Activated naive CD8-positive, alpha-beta T cell treated with anti-CD3 and anti-CD28 coated beads, Interleukin-2, amount 10 ng/mL, durations not matched to agents 7 days and 5 days (primary cell): ENCODE results near the gene POU2AF1. TPM values are rescaled to one million over a fixed set of nuclear protein-coding genes. Genes with fewer than 3 reads are reported as not detected.

Experiments
- ATAC-seq: fragments of 150-1000 bp; cut with Tn5 transposase; one replicate; pipeline ENCODE4 v1.10.0; 2021; ENCODE audit warnings: low read depth, moderate library complexity
- POLR2A ChIA-PET: fragments of 350-600 bp; sonication (Branson Sonifier 250); formaldehyde crosslinking; loops from one replicate; lab custom pipeline; 2021; ENCODE audit warnings: antibody characterized with exemption; lab: Charles Lee
- DNase-seq: peaks from one replicate; pipeline ENCODE4 v3.0.0; 2021
- H3K27ac Mint-ChIP-seq: one replicate; pipeline ENCODE4 v1.8.0; 2022; ENCODE audit warnings: mild to moderate bottlenecking, mixed read lengths
- H3K27me3 Mint-ChIP-seq: one replicate; pipeline ENCODE4 v1.8.0; 2022; ENCODE audit warnings: mild to moderate bottlenecking, moderate library complexity, mixed read lengths
- H3K36me3 Mint-ChIP-seq: one replicate; pipeline ENCODE4 v1.8.0; 2021; ENCODE audit warnings: mild to moderate bottlenecking, mixed read lengths
- H3K4me1 Mint-ChIP-seq: one replicate; pipeline ENCODE4 v1.8.0; 2021; ENCODE audit warnings: mixed read lengths
- H3K4me3 Mint-ChIP-seq: one replicate; pipeline ENCODE4 v1.8.0; 2022; ENCODE audit warnings: mild to moderate bottlenecking, moderate library complexity, mixed read lengths
- H3K9me3 Mint-ChIP-seq: one replicate; pipeline ENCODE4 v1.8.0; 2021; ENCODE audit warnings: mixed read lengths
- total RNA-seq, 2 experiments: library from RNA; stranded (reverse); gene quantifications; one replicate each; pipeline ENCODE4 v1.2.3, GENCODE V29; 2021

POU2AF1 gene
- total RNA-seq, 2 experiments from 2014 or later, result 1.9 to 2.1 TPM

GRCh38 chr11:111312076-111312475 is 67.0 kb downstream of the POU2AF1 start:
- DNase-seq (no peak), ATAC-seq (no peak)
- Mint-ChIP-seq H3K4me1 (no peaks in the 10 kb centered on the region), H3K27ac (no peak overlapping the region), H3K27me3 (peaks cover 34% of the 10 kb centered on the region), H3K36me3 (no peaks in the 10 kb centered on the region), H3K4me3 (no peak overlapping the region), H3K9me3 (peaks cover 1% of the 10 kb centered on the region)
- POLR2A ChIA-PET, result no interaction called here

GRCh38 chr11:111310723-111311122 is 68.4 kb downstream of the POU2AF1 start:
- H3K4me3 Mint-ChIP-seq, result no peak overlapping the region
- H3K4me1 Mint-ChIP-seq, result no peaks in the 10 kb centered on the region
- H3K27me3 Mint-ChIP-seq, result peaks cover 44% of the 10 kb centered on the region
- DNase-seq, result no peak
- no peaks in the 10 kb centered on the region for H3K36me3 Mint-ChIP-seq
- POLR2A ChIA-PET, result no interaction called here
- no peak overlapping the region for H3K27ac Mint-ChIP-seq
- H3K9me3 Mint-ChIP-seq, result peaks cover 1% of the 10 kb centered on the region
- no peak for ATAC-seq

- no peak overlapping the region for H3K27ac Mint-ChIP-seq
- POLR2A ChIA-PET, result no interaction called here
- peaks cover 45% of the 10 kb centered on the region for H3K27me3 Mint-ChIP-seq
- no peak for DNase-seq
- H3K36me3 Mint-ChIP-seq, result no peaks in the 10 kb centered on the region
- no peak for ATAC-seq
- H3K9me3 Mint-ChIP-seq, result peaks cover 1% of the 10 kb centered on the region
- no peaks in the 10 kb centered on the region for H3K4me1 Mint-ChIP-seq
- no peak overlapping the region for H3K4me3 Mint-ChIP-seq
These were observed 69.0 kb downstream of the POU2AF1 start for GRCh38 chr11:111310088-111310487.

DNA sequence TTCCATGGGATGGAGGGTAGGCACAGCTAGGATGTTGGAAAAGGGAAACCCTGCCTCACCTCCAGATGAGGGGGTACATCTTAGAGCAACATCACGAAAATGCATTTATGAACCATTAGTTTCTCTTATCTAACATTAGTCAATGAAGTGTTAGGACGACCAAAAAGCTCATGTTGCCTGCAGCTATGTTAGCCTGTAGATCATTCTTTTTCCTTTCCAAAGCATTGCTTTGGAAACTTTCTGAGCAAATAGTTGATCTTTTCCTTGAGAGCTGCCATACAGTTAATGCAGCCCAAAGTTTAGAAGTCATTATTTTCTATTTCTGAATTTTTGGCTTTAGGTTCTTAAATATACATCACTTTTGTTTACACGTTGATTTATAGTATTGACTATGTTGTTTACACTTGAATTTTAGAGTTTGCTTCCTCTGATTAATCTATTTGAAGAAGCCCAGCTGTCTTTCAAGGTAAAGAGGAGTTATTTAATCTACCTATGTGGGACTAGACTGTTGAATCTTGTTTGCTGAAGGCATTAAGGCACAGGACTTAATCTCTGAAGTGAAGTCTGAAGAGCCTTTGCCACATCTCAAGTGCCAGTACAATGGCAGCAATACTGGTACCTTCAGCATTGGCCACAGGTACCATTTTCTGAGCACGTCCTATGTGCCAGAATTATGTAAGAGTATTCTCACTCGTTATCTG is 69.7 kb downstream of the POU2AF1 start:
- Mint-ChIP-seq H3K9me3 (peaks cover 1% of the 10 kb centered on the region), H3K27me3 (peaks cover 44% of the 10 kb centered on the region), H3K36me3 (no peaks in the 10 kb centered on the region), H3K27ac (no peak overlapping the region), H3K4me1 (no peaks in the 10 kb centered on the region), H3K4me3 (no peak overlapping the region)
- DNase-seq (no peak), ATAC-seq (no peak)
- POLR2A ChIA-PET, result no interaction called here

DNA sequence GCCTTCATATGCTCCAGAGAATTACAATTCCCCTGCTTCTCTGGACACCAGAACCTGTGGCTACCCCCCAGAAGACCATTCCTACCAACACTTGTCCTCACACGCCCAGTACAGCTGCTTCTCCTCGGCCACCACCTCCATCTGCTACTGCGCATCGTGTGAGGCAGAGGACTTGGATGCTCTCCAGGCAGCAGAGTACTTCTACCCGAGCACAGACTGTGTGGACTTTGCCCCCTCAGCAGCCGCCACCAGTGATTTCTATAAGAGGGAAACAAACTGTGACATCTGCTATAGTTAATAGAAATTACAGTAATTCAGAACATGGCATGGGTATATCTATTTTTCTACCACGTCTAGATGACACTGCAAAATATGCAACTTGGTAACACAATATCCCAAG is 70.9 kb downstream of the POU2AF1 start:
- H3K4me3 Mint-ChIP-seq, result no peak overlapping the region
- H3K36me3 Mint-ChIP-seq, result no peaks in the 10 kb centered on the region
- H3K4me1 Mint-ChIP-seq, result no peaks in the 10 kb centered on the region
- POLR2A ChIA-PET, result no interaction called here
- ATAC-seq (no peak), DNase-seq (no peak)
- H3K27ac Mint-ChIP-seq, result no peak overlapping the region
- H3K27me3 Mint-ChIP-seq, result peaks cover 45% of the 10 kb centered on the region
- H3K9me3 Mint-ChIP-seq, result no peaks in the 10 kb centered on the region

DNA sequence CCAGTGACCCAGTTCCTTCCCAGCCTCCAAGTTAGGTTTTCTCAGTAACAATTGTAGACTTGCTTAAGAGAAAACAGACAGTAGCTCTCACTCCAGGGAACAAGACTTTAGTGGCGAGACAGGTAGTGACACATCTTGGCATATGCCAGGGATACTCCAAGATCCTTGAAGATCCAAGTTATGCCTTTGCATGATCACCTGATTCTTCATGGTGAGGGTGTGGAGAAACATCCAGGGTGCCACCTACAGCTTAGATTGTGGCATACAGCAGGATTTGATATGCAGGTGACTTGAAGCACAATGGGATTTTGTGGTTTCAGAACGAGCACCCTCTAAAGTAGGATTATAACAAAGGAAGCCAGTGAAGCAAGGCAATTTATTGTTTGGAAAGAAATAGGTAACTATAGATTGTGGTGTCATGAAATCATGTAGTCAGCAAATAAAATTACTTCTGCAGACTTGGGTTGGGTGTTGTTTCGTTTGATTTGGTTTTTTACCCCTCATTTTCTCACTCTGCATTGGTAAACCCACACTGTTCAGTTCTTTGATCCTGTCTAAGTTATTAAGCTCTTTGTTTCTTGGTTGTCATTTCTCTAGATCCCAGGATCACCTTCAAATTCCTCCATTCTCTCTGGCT is 71.5 kb downstream of the POU2AF1 start:
- POLR2A ChIA-PET, result no interaction called here
- Mint-ChIP-seq H3K27me3 (peaks cover 50% of the 10 kb centered on the region), H3K9me3 (no peaks in the 10 kb centered on the region), H3K36me3 (no peaks in the 10 kb centered on the region), H3K4me3 (no peak overlapping the region), H3K27ac (no peak overlapping the region), H3K4me1 (no peaks in the 10 kb centered on the region)
- DNase-seq, result no peak
- no peak for ATAC-seq

GRCh38 chr11:111306321-111306720 is 72.8 kb downstream of the POU2AF1 start:
- H3K4me3 Mint-ChIP-seq, result no peak overlapping the region
- H3K9me3 Mint-ChIP-seq, result no peaks in the 10 kb centered on the region
- peaks cover 59% of the 10 kb centered on the region for H3K27me3 Mint-ChIP-seq
- H3K36me3 Mint-ChIP-seq, result no peaks in the 10 kb centered on the region
- no peaks in the 10 kb centered on the region for H3K4me1 Mint-ChIP-seq
- DNase-seq (no peak), ATAC-seq (no peak)
- POLR2A ChIA-PET, result no interaction called here
- no peak overlapping the region for H3K27ac Mint-ChIP-seq

GRCh38 chr11:111305876-111306275 is 73.2 kb downstream of the POU2AF1 start:
- POLR2A ChIA-PET, result no interaction called here
- ATAC-seq (no peak), DNase-seq (no peak)
- Mint-ChIP-seq H3K9me3 (no peaks in the 10 kb centered on the region), H3K27me3 (peaks cover 63% of the 10 kb centered on the region), H3K4me1 (no peaks in the 10 kb centered on the region), H3K4me3 (no peak overlapping the region), H3K36me3 (no peaks in the 10 kb centered on the region), H3K27ac (no peak overlapping the region)

DNA sequence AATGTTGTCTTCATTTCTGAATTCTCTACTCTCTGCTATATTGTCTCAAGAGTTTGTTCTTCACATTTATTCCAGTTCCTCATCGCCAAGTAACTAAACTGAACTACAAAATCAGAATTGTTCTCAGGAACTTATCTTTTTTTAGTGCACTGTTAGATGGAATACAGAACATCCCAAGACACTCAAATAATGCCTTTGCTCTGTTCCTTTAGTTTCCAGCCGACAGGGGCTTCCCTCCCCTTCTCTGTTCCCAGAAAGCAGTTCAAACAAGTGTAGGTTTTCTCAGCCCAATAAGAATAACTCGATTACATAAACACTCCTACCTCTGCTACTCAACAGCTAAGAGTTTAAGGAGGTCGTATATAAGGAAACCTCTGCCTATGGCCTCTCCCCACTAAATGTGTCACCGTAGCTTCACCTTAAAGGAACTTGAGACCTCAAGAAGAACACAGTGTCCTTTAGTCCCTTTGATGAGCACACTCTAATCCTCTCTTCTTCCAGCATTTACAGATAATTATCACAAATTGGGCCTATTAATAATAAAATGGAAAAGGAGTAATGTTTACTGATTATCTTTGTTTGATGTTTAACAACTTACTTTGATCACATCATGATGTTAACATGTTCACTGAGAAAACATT is 73.8 kb downstream of the POU2AF1 start:
- no peaks in the 10 kb centered on the region for H3K36me3 Mint-ChIP-seq
- POLR2A ChIA-PET, result no interaction called here
- no peak overlapping the region for H3K27ac Mint-ChIP-seq
- ATAC-seq, result no peak
- no peak for DNase-seq
- no peaks in the 10 kb centered on the region for H3K4me1 Mint-ChIP-seq
- peaks cover 64% of the 10 kb centered on the region for H3K27me3 Mint-ChIP-seq
- H3K9me3 Mint-ChIP-seq, result no peaks in the 10 kb centered on the region
- H3K4me3 Mint-ChIP-seq, result no peak overlapping the region

DNA sequence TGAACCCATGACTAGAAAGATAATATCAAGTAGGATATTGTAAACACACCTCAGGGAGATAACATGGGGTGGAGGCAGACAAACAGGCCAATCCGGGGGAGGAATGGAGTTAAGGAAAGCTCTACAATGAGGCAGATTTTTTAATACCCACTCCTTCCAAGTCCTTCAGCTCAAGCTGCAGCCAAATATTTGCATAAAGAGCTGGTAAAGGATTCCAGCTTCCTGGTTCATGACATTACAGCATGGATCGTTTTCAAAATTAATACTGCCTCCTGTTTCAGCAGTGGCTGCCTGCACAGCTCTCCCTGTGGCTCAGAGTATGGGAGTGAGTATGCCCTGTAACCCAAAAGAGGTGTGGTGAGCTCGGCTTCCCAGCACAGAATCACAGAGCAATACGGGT is 75.6 kb downstream of the POU2AF1 start:
- ATAC-seq, result no peak
- Mint-ChIP-seq H3K9me3 (no peaks in the 10 kb centered on the region), H3K27me3 (peaks cover 72% of the 10 kb centered on the region), H3K27ac (no peak overlapping the region), H3K4me1 (peaks cover under 1% of the 10 kb centered on the region), H3K4me3 (no peak overlapping the region), H3K36me3 (no peaks in the 10 kb centered on the region)
- POLR2A ChIA-PET, result no interaction called here
- DNase-seq, result no peak

GRCh38 chr11:111302298-111302697 is 76.8 kb downstream of the POU2AF1 start:
- Mint-ChIP-seq H3K4me1 (peaks cover 2% of the 10 kb centered on the region), H3K27me3 (peaks cover 73% of the 10 kb centered on the region), H3K4me3 (no peak overlapping the region), H3K36me3 (no peaks in the 10 kb centered on the region), H3K9me3 (no peaks in the 10 kb centered on the region), H3K27ac (no peak overlapping the region)
- POLR2A ChIA-PET, result no interaction called here
- no peak for ATAC-seq
- DNase-seq, result no peak
